Activated CD8-positive, alpha-beta memory T cell treated with anti-CD3 and anti-CD28 coated beads for 48 hours (primary cell): ENCODE results near the gene SLAMF1.

Experiments
- DNase-seq, 3 experiments: peaks; one replicate each; pipeline ENCODE4 v3.0.0-alpha.2; 2020; ENCODE audit warnings: low read depth in 2 of 3, low spot score in 2 of 3

SLAMF1 gene

DNA sequence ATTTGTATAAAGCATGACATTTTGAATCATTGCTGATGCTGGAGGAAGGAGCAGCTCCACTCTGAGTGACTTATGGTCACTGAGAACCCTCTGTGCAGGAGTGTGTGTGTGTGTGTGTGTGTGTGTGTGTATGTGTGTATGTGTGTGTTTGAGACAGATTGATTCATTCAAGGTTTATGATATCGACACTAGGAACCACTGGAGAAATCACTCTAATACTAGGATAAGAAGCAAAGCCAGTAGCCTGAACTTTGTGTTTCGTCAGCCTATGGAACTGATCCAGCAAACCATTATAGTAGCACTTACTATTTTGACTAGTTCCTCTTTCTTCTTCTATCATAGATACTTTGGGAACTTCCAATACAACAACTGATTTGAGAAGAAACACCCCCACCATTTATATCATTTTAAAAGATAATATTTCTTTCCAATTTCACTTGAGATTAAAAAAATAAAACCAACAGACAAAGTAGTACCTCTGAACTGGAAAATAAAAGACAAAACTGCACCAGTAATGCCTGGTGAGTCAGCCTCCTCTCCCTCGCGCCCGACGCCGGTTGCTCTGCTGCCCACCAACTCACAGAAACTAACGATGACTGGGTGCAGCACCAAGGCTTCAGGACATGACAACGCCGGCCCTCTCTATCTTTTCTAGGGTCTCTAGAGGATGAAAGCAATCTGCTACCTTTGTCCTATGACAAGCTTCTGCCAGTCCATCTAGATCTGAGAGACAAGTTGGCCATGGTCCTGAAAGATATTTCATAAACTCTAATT, 20.9 kb downstream of the SLAMF1 start:
- DNase-seq: peak in 1 of 3 experiments; percentile 55

DNA sequence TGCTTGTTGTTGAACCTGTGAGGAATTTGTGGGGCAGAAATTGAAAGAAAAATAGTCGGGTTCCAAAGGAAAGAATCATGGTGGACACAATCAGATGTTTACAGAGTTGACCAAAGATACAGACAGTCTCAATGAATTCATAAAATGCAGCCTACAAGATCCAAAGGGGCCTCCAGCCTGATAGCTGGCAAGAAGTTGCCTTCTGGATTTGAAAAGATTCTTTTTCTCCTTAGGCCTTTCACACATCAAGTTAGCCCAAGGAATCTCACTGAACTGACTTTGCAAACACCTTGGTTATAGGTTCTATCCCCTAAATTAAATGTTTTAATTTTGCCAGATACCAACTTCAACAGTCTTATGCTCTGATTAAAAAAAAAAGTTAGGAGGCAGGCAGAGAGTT, 21.5 kb downstream of the SLAMF1 start:
- DNase-seq: no peak

DNA sequence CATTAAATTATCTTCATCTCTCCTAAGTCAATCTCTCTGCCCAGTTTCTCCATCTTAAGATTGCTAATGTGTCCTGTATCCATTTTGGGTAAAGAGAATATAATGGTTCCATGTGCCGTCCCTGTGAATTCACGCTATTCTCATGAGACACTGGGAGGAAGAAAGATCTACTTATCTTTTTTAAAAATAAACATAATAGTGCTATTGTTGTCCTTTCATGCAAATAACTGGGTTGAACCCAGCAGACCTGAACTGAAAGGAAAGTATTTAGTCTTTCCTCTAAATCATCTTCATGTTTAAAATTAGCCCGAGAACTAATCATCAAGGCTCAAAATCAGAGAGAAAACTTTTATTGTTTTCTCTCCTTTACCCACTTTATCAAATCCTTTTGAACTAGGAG, 22.4 kb downstream of the SLAMF1 start:
- DNase-seq: no peak

DNA sequence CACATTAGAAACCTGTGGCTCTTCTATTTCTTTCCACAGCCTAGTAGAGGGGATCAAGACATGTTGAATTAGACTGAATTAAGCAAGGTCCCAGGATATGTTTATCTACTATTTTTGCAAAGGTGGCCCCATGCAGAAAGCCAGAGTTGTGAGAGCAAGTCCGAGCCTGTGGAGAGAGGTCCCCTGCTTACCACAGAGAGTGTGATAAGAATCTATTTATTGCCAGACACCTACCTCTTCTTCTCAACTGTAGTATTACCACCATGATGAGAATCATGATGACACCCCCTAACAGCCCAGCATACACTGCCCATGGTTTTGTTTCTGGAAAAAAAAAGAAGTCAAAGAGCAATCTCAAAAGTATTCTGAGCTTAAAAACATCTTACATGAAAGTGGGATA, 23.0 kb downstream of the SLAMF1 start:
- DNase-seq: no peak

DNA sequence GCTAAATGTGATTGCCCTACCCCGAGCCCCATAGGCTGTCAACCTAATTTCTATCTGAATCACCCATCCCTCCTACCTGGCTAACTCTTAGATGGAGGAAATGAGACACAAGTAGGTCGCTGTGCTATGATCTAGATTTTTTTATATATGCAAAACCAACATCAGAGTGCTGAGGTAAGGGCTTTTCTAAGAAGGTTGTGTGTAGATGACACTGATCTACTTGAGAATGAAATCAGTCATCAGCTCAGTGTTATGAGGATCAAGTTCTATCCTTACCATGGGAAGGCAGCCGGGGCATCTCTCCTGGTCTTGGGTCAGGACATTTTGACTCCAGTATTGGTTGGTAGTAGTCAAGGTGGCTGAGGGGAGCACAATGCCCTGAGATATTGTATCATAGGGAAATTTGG, 23.6 kb downstream of the SLAMF1 start:
- DNase-seq: no peak

DNA sequence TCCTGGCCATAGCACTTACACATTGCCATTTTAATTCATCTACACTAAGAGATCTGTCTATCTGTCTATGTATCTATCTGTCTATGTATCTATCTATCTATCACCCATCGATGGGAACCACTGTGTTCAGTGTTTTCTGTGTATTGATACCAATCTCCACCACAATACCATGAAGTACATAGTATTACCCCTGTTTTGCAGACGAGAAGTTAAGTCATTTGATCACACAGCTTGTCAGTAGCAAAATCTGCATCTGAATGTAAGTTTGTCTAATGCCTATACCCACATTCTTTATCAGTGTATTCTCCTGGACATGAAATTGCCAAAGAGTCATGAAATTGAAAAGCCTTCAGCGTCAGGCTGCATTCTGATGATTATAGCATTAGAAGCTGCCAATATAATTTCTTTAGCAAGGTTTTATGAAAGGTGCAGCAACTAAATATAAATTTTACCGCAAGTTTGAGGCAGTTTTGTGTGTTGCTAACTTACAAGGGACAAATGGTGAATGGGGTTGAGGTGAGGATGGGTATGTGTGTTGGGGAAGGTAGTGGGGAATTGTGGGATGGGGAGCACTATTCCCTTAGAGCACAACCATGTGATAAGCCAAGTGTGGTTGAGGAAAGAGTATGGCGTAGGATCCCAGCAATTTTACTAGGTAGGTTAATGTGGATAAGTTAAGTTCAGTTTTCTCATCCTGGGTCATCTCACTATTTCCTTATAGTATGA, 24.2 kb downstream of the SLAMF1 start:
- DNase-seq: no peak

DNA sequence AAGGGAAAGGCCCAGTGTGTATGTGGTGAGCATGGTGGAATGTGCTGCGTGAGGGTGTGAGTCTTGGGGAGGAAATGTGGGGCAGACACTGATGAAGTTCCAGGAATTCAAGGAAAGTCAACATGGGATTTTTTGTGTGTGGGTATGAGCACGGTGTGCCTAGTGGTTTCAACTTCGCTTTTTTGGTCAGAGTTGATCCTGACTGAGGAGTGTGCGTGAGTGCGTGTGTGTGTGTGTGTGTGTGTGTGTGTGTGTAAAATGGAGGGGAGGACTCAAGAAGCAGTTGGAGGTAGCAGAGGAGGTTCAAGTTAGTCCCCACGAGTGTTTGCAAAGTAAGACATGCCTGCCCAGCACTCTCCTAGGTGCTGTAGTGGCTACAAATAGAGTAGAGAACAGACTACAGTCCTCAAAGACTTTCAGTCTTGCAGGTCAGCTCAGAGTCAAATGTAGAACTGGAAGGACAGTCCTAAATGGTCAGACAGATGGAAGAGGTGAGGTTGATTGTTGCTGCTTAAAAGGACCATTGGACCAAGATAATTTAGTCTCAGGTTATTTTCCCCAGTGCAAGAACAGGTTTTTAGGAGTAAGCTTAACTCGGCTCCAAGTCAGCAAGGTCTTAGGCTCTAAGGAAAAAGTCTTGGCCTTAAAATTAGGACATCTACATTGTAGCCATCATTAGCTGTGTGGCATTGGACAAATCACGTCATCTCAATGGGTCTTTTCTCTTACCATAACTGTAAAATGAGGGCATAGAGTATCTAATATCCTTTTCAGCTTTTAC, 25.0 kb downstream of the SLAMF1 start:
- DNase-seq: no peak

DNA sequence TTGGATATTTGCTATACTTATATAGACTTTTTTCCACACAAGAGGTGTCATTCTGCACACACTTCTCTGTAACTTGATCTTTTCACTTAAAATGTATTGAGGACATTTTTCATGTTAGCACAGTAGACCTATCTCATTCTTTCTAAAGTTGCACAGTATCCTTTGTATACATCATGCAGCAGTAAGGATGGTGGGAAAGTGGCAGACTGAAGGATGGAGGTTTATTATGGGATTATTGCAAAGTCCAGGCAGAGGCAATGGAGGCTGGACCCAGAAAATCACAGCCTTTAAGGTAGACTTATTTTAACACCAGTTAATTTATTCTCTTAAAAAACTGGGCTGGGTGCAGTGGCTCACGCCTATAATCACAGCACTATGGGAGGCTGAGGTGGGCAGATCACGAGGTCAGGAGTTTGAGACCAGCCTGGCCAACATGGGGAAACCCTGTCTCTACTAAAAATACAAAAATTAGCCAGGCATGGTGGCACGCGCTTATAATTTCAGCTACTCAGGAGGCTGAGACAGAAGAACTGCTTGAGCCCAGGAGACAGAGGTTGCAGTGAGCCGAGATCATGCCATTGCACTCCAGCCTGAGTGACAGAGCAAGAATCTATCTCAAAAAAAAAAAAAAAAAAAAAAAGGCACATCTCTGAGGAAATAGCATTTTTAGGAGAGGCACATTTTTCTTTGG, 25.8 kb downstream of the SLAMF1 start:
- no peak for DNase-seq

DNA sequence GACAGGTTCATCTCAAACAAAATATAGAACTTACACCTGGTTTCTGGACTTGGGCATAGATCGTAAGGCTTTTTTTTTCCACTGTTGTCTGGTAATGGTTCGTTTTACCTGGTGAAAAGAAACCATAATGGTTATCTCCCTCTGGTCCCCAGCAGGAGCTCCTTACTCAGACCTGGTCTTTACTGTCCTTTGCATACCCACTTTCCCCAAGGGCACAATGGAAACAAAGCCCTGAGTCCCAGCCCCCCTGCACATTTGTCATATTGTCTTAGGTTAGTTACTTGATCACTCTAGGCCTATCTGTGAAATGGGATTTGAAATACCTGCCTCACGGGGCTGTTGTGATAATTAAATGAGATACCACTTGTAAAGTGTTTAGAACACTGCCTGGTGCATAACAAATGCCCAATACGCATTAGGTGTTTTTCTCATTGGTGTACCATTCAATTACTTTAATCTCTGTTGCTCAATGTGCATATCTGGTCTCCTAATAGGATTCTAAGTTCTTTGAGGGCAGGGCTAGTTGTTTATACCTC, 27.0 kb downstream of the SLAMF1 start:
- no peak for DNase-seq

DNA sequence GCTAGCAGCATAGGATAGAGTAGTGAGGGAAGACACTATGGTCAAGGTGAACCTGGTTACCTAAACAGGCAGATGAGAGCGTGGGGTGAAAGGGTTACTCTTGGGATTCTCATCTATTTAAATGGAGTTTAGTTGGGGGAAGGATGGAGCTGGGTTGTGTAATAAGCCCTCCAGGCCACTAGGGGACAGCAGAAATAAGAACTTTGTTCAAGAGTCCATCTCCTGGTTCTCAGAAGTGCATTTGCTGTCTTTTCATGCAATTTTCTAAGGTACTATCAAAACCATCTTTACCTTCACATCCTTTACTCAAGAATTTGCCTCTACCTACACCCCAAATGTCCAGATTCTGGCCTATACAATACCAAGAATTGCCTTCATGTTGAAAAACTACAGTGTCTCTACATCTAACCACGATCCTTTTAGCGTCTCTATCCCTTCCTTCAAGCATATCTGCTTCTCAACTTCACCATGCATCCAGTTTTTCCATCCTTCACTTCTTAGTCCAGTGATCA, 28.0 kb downstream of the SLAMF1 start:
- DNase-seq: no peak

DNA sequence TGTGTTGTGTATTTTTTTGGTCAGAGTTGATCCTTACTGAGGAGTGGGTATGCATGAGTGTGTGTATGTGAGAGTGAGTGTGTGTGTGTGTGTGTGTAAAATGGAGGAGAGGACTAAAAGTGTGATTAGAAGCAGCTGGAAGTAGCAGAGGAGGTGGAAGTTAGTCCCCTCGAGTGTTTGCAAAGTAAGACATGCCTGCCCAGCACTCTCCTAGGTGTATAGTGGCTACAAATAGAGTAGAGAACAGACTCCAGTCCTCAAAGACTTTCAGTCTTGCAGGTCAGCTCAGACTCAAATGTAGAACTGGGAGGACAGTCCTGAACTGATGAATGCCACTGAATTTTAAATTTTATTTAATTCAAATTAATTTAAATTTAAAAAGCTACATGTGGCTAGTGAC, 28.5 kb downstream of the SLAMF1 start:
- no peak for DNase-seq

DNA sequence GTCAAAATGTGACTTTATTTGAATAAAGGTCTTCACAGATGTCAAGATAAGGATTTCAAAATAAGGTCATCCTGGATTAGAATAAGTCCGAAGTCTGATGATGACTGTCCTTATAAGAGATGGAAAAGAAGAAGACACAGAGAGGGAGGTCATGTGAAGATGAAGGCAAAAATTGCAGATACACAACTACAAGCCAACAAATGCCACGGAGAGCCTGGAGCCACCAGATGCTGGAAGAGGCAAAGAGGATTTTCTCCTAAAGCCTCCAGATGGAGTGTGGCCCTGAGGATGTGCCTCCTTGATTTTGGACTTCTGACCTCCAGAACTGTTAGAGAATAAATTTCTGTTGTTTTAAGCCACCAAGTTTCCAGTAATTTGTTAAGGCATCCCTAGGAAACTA, 31.2 kb downstream of the SLAMF1 start:
- no peak for DNase-seq

DNA sequence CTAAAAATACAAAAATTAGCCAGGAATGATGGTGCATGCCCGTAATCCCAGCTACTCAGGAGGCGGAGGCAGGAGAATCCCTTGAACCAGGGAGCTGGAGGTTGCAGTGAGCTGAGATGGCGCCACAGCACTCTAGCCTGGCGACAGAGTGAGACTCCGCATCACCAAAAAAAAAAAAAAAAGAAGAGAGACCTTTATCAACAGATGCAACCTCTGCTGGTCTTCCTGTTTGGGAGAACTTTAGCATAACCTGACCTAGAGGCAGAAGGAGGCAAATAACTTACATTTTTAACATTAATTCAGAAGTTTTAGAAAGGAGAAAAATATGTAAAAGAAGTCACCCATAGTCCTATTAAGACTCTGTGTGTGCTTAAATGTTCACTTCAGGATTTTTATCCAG, 32.4 kb downstream of the SLAMF1 start:
- no peak for DNase-seq

DNA sequence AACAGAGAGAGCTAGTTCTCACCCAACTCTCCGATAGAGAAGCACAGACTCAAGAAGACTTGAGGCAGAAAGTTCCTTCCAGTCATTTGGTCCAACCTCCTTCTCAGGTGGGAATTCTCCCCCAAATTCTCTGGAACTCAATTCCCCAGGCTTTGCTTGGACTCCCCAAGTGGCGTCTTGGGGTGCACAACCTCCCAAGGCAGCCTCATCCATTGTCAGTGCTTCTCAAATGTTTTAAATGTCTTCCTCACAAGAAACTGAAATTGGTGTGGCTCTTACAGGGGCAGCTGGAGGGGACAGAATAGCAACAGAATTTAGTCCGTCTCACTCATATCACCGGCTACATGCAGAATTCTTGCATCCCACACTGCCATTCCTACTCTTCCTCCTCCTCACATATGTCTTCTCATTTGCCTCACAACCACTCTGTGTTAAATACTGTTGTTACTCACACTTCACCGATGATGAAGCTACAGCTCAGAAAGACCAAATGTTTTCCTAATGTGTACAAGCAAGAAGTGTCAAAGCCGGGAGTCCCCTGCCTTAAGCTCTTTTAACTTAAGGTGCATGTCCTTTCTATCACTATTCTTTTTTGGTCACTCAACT, 34.1 kb downstream of the SLAMF1 start:
- DNase-seq: no peak

DNA sequence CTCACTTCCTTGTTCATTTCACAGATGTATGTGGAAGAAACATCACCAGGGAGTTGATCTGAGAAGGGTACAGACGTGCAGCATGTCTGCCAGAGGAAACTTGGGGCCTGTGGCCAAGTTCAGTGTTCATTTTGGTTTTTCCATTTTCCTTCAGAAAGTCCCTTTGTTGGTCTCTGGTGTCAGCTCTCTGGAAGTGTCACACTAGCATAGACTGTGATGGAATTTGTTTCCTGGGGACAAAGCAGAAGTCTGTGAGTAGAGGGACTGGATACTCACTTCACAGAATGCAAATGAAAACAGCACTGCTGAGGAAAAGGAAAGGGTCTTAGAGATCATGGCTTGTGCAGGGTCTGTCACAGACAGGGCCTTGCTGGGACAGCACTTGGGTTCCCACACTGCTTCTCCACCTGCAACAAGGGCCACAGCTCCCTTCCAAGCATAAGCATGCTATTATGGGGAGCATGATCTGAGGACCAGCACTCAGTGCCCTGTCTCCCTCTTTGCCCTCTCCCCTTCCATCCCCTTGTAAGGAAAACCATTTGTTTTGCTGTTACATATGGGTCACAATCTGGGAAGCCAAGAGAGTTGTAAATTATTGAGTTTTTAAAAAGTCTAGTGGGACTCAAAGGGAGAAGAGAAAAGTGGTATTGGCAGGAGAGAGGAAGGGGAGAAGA, 36.1 kb downstream of the SLAMF1 start:
- no peak for DNase-seq

DNA sequence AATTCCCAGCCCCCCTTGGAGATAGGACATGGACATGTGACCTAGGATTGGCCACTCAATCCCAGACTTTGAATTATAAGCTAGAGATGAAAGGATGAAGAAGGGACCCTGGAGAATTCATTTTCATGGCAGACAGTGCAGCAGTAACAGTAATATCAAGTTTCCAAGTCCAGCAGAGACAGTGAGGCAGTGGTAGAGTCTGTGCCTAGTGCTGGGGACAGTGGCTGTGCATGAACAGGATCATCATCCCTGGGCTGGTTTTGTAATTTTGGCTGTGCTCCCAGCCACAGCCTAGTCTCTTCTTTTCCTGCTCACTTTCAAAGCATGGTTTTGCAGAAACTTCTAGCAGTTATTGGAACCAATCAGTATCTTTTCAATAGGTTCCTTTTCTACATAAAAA, 37.9 kb downstream of the SLAMF1 start:
- DNase-seq: no peak

DNA sequence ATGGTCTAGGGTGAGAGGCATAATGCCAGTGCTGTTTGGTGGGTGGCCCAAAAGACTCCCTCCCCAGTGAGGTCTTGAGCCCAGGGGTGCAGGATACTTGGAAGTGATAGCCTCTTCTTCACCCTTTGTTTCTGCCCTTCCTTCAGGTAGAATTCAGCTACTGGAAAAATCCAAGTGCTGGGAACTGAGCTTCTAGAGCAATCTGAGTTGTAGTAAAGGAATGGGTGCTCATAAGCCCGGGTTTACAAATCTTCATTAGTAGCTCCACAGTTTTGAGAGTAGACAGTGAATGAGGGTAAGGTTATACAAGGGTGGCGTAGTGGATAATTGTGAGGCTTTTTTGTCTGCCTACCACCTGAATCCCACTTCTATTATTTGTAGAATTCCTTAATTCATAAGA, 38.3 kb downstream of the SLAMF1 start:
- no peak for DNase-seq

DNA sequence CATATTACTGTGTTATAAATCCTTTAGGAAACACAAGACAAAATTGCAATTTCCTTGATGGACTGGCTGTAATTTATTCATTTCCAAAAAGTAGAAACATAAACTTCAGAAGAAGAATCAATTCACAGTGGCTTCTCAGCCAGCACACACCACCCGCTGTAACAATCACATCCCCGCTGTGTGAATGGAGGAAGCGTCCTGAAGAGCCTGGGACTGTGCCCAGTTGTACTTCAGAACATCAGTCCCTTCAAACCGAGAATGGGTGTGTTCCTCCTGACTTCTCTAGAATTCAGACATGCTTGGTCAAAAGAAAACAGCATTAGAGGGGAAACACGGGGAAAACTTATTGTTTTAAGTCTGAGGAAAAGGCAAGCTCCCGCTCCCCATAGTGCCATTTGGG, 38.8 kb downstream of the SLAMF1 start:
- DNase-seq: no peak

DNA sequence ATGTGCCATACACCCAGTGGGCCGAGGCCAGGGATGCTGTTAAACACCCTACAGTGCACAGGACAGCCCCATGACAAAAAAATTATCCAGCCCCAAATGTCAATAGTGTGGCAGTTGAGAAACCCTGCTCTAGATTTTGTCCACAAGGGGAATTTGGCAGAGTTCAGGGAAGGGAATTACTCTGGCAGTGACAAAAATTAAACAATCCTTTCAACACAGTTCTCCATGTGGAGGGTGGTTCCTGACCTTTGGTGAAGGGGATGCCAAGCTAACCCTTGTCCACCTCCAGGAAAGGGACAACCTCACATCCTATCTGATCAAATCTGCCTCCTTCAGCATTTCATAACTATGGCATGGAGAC, 39.2 kb downstream of the SLAMF1 start:
- no peak for DNase-seq

DNA sequence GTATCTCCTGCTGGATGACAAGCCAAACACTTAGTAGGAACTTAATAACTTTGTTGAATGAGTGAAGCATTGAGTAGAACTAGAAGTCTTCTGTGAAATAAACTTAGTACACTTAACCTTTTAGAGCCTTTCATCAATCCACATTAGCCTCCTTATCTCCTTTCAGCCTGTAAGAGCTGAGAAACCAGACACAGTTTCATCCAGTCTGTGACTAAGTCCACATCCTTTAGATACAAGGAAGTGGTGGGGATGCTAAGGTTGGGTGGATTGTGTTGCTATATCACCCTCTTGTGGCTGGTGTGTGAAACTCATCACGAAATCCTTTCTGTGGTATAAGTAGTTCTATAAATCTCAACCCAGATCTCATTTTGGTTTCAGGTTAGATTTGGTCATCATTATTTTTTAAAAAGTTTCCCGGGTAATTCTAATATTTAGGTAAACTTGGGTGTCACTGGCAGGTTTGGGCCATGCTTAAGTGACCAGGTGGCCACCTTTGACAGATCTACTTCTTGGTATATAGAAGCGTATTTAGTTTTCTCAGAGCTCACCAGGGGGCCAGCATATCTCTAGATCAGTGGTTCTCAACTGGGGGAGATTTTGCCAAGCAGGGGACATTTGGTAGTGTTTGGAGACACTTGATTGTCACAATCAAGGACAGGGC, 39.7 kb downstream of the SLAMF1 start:
- DNase-seq: no peak
